Activated CD8-positive, alpha-beta T cell treated with anti-CD3 and anti-CD28 coated beads for 36 hours (primary cell): Measurements from ENCODE around the gene TACC3. TPM values are rescaled to one million over a fixed set of nuclear protein-coding genes. Genes with fewer than 3 reads are reported as not detected.

ENCODE experiments used
- ATAC-seq: fragments of 200-7000 bp; cut with Tn5 transposase; one replicate; pipeline ENCODE4 v1.10.0; 2021; ENCODE audit warnings: mild to moderate bottlenecking, moderate library complexity
- CTCF ChIA-PET: fragments of 350-600 bp; sonication (Branson Sonifier 250); formaldehyde crosslinking; loops from one replicate; lab custom pipeline; 2021; ENCODE audit warnings: antibody characterized with exemption; lab: Charles Lee
- POLR2A ChIA-PET: fragments of 350-600 bp; sonication (Branson Sonifier 250); formaldehyde crosslinking; loops from one replicate; lab custom pipeline; 2021; ENCODE audit warnings: antibody characterized with exemption; lab: Charles Lee
- DNase-seq: peaks from one replicate; pipeline ENCODE4 v3.0.0-alpha.2; 2020
- H3K27ac Mint-ChIP-seq: one replicate; pipeline ENCODE4 v1.8.0; 2021; ENCODE audit warnings: mild to moderate bottlenecking, mixed read lengths
- H3K27me3 Mint-ChIP-seq: one replicate; pipeline ENCODE4 v1.8.0; 2021; ENCODE audit warnings: mixed read lengths
- H3K36me3 Mint-ChIP-seq: one replicate; pipeline ENCODE4 v1.8.0; 2021; ENCODE audit warnings: low read depth, mixed read lengths
- H3K4me1 Mint-ChIP-seq: one replicate; pipeline ENCODE4 v1.8.0; 2021; ENCODE audit warnings: low read depth, mixed read lengths
- H3K4me3 Mint-ChIP-seq: one replicate; pipeline ENCODE4 v1.8.0; 2021; ENCODE audit warnings: mild to moderate bottlenecking, moderate library complexity, mixed read lengths
- H3K9me3 Mint-ChIP-seq: one replicate; pipeline ENCODE4 v1.8.0; 2021; ENCODE audit warnings: mixed read lengths
- CTCF ChIP-seq: fragments of 200-600 bp; IDR thresholded peaks from one replicate; pipeline ENCODE4 v1.8.0; 2022; ENCODE audit warnings: antibody characterized with exemption, mild to moderate bottlenecking
- intact Hi-C: fragments of 100-400 bp; cut with micrococcal nuclease; formaldehyde crosslinking; loops from one replicate; pipeline ENCODE4 v1.10.0; 2022
- total RNA-seq, 2 experiments: library from RNA; stranded (reverse); gene quantifications; one replicate each; pipeline ENCODE4 v1.2.3, GENCODE V29; 2021

TACC3 gene
- total RNA-seq, 2 experiments from 2014 or later: 190 to 200 TPM

- ChIA-PET CTCF (interaction anchor here (0.8 to 1.8 kb wide), 7 partner anchors 21 to 106 kb away, joined by 3 to 5 read pairs (median 3); no protein-coding TSS in a partner anchor), POLR2A (interaction anchor here (0.6 to 1.2 kb wide), 5 partner anchors 11 to 448 kb away, joined by 3 read pairs; no protein-coding TSS in a partner anchor)
- Mint-ChIP-seq H3K4me1 (no peaks in the 10 kb centered on the region), H3K36me3 (no peaks in the 10 kb centered on the region), H3K9me3 (no peaks in the 10 kb centered on the region), H3K4me3 (no peak overlapping the region), H3K27ac (no peak overlapping the region), H3K27me3 (peaks cover 12% of the 10 kb centered on the region)
- no peak for TF ChIP-seq CTCF
- ATAC-seq (no peak), DNase-seq (no peak)
- intact Hi-C loops: no loop called here
These were observed 72.9 kb downstream of the TACC3 start for GRCh38 chr4:1793940-1794808.

Other genes with a start within 250 kb of the TACC3 start
- 1 to 10 TPM; 1.2 to 1.8 TPM for gene FAM53A, start 37.2 kb upstream of the TACC3 start, total RNA-seq
- gene SLBP, start 9.2 kb upstream of the TACC3 start, total RNA-seq: 100 to 1,000 TPM; 115 to 117 TPM
- gene TMEM129, start 198 bp upstream of the TACC3 start, total RNA-seq: 10 to 100 TPM; 17.8 to 18.2 TPM
- 1 to 10 TPM in 1 of 2 experiments, under 1 TPM in 1; 0.07 to 1.0 TPM for gene FGFR3, start 71.8 kb downstream of the TACC3 start, total RNA-seq
- 10 to 100 TPM; 49.4 to 53.2 TPM for gene LETM1, start 134.6 kb downstream of the TACC3 start, total RNA-seq
- gene NSD2, start 149.9 kb downstream of the TACC3 start, total RNA-seq: 100 to 1,000 TPM; 219 TPM